SK-N-SH treated with all-trans-retinoic acid at 6 μM for 48 hours (cell line): ENCODE measurements around the gene CHRNA4.
A peak's percentile ranks its signal among the peaks of the same experiment; 100 is the strongest.

Source experiments
- ATAC-seq: fragments of 200-7000 bp; cut with Tn5 transposase; 3 replicates; pipeline ENCODE4 v1.9.1; 2020; ENCODE audit warnings: mild to moderate bottlenecking, moderate library complexity
- ARNTL ChIP-seq: fragments of 450-650 bp; formaldehyde crosslinking; IDR thresholded peaks from 2 replicates; pipeline ENCODE4 v1.5.0; 2020; ENCODE audit warnings: low read depth, mild to moderate bottlenecking, moderate library complexity, borderline replicate concordance
- BACH2 ChIP-seq: fragments of 250-450 bp; sonication (Bioruptor Pico); IDR thresholded peaks from 2 replicates; pipeline ENCODE4 v1.9.0; 2021; ENCODE audit warnings: mild to moderate bottlenecking, borderline replicate concordance
- CSRNP3 ChIP-seq: fragments of 250-450 bp; sonication (Bioruptor Pico); IDR thresholded peaks from 2 replicates; pipeline ENCODE4 v1.5.1; 2021; ENCODE audit warnings: mild to moderate bottlenecking, moderate library complexity
- ESRRG ChIP-seq: fragments of 250-450 bp; sonication (Bioruptor Pico); IDR thresholded peaks from 2 replicates; pipeline ENCODE4 v1.6.1; 2021; ENCODE audit warnings: mild to moderate bottlenecking
- GLIS3 ChIP-seq: fragments of 250-450 bp; sonication (Bioruptor Pico); IDR thresholded peaks from 2 replicates; pipeline ENCODE4 v1.5.0; 2020; ENCODE audit warnings: mild to moderate bottlenecking, moderate library complexity
- ISL1 ChIP-seq: fragments of 250-450 bp; sonication (Bioruptor Pico); IDR thresholded peaks from 2 replicates; pipeline ENCODE4 v2.1.2; 2022; ENCODE audit warnings: mild to moderate bottlenecking, moderate library complexity
- OSR1 ChIP-seq: fragments of 250-450 bp; sonication (Bioruptor Pico); IDR thresholded peaks from 2 replicates; pipeline ENCODE4 v1.8.0; 2022; ENCODE audit warnings: moderate library complexity, mild to moderate bottlenecking, inconsistent platforms
- PPARA ChIP-seq: fragments of 250-450 bp; sonication (Bioruptor Pico); IDR thresholded peaks from 2 replicates; pipeline ENCODE4 v1.5.0; 2020; ENCODE audit warnings: mild to moderate bottlenecking, borderline replicate concordance
- RARB ChIP-seq: fragments of 250-450 bp; sonication (Bioruptor Pico); IDR thresholded peaks from 2 replicates; pipeline ENCODE4 v1.8.0; 2021; ENCODE audit warnings: mild to moderate bottlenecking, moderate library complexity
- SNAI2 ChIP-seq: fragments of 250-450 bp; sonication (Bioruptor Pico); IDR thresholded peaks from 2 replicates; pipeline ENCODE4 v1.5.0; 2020; ENCODE audit warnings: mild to moderate bottlenecking, moderate library complexity
- TCF4 ChIP-seq: fragments of 250-450 bp; sonication (Bioruptor Pico); IDR thresholded peaks from 2 replicates; pipeline ENCODE4 v1.8.0; 2021; ENCODE audit warnings: mild to moderate bottlenecking, moderate library complexity, borderline replicate concordance
- TOX ChIP-seq: fragments of 250-450 bp; sonication (Bioruptor Pico); IDR thresholded peaks from 2 replicates; pipeline ENCODE4 v1.8.0; 2021; ENCODE audit warnings: mild to moderate bottlenecking, moderate library complexity, borderline replicate concordance
- ZC3H10 ChIP-seq: fragments of 250-450 bp; sonication (Bioruptor Pico); IDR thresholded peaks from 2 replicates; pipeline ENCODE4 v1.5.1; 2021; ENCODE audit warnings: mild to moderate bottlenecking, moderate library complexity
- ZFP3 ChIP-seq: fragments of 250-450 bp; sonication (Bioruptor Pico); IDR thresholded peaks from 2 replicates; pipeline ENCODE4 v1.5.0; 2020; ENCODE audit warnings: mild to moderate bottlenecking, moderate library complexity
- ZFP30 ChIP-seq: fragments of 450-650 bp; formaldehyde crosslinking; IDR thresholded peaks from 2 replicates; pipeline ENCODE4 v1.5.0; 2022; ENCODE audit warnings: mild to moderate bottlenecking, moderate library complexity
- ZNF565 ChIP-seq: fragments of 450-650 bp; formaldehyde crosslinking; conservative IDR thresholded peaks from 2 replicates; pipeline ENCODE4 v1.5.0; 2020; ENCODE audit warnings: low read depth, mild to moderate bottlenecking, moderate library complexity
- ZNF70 ChIP-seq: fragments of 450-650 bp; formaldehyde crosslinking; IDR thresholded peaks from 2 replicates; pipeline ENCODE4 v1.5.0; 2020; ENCODE audit warnings: mild to moderate bottlenecking, moderate library complexity
- ZNF8 ChIP-seq: fragments of 450-650 bp; formaldehyde crosslinking; IDR thresholded peaks from 2 replicates; pipeline ENCODE4 v1.5.0; 2020; ENCODE audit warnings: mild to moderate bottlenecking, moderate library complexity
- TF ChIP-seq, protein P1 (sequence below): fragments of 250-450 bp; sonication (Bioruptor Pico); IDR thresholded peaks from 2 replicates; pipeline ENCODE4 v1.5.1; 2020; ENCODE audit warnings: low read depth, mild to moderate bottlenecking, moderate library complexity
- TF ChIP-seq, protein P2 (sequence below): fragments of 250-450 bp; sonication (Bioruptor Pico); IDR thresholded peaks from 2 replicates; pipeline ENCODE4 v1.8.0; 2020; ENCODE audit warnings: mild to moderate bottlenecking, moderate library complexity, borderline replicate concordance

Gene CHRNA4

DNA sequence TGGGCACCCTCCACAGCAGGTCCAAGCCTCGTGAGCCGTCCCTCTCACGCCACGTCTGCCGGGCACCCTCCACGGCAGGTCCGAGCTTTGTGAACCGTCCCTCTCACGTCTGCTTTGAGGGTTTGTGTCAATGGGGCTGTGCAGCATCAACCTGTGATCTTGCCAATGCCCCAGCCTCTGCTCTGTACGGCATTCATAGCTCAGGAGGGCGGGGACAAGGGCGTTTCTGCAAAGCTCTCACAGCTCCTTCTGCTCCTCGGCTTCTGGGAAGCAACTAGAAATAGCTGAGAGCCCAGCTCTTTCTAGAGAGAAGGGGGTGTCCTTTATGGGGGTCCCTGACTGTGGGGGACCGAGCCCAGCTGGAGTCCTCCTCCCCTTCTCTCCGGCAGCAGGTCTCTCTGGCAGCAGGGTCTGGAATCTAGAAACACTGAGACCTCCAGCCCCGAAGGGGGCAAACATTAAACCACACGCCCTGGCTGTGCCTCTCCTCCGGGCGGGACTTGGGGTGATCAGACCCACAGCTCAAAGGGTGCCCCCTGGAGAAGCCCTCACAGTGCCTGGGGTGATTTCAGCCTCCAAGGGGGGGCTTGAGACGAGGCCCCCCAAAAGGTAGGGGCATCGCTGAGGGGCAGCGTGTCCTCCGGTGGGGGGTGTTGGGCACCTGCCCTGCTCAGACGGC is 41.2 kb upstream of the CHRNA4 start:
- TF ChIP-seq ZNF565 (no peak), ZNF70 (CRISPR knock-in tag) (no peak), BACH2 (CRISPR knock-in tag) (no peak), ZFP3 (CRISPR knock-in tag) (no peak), SNAI2 (CRISPR knock-in tag) (no peak), CSRNP3 (CRISPR knock-in tag) (no peak), ZFP30 (CRISPR knock-in tag) (no peak), TCF4 (CRISPR knock-in tag) (no peak), ARNTL (CRISPR knock-in tag) (no peak)
- TF ChIP-seq, protein P1, sequence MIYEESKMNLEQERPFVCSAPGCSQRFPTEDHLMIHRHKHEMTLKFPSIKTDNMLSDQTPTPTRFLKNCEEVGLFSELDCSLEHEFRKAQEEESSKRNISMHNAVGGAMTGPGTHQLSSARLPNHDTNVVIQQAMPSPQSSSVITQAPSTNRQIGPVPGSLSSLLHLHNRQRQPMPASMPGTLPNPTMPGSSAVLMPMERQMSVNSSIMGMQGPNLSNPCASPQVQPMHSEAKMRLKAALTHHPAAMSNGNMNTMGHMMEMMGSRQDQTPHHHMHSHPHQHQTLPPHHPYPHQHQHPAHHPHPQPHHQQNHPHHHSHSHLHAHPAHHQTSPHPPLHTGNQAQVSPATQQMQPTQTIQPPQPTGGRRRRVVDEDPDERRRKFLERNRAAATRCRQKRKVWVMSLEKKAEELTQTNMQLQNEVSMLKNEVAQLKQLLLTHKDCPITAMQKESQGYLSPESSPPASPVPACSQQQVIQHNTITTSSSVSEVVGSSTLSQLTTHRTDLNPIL (CRISPR knock-in tag), result no peak
- TF ChIP-seq, protein P2, sequence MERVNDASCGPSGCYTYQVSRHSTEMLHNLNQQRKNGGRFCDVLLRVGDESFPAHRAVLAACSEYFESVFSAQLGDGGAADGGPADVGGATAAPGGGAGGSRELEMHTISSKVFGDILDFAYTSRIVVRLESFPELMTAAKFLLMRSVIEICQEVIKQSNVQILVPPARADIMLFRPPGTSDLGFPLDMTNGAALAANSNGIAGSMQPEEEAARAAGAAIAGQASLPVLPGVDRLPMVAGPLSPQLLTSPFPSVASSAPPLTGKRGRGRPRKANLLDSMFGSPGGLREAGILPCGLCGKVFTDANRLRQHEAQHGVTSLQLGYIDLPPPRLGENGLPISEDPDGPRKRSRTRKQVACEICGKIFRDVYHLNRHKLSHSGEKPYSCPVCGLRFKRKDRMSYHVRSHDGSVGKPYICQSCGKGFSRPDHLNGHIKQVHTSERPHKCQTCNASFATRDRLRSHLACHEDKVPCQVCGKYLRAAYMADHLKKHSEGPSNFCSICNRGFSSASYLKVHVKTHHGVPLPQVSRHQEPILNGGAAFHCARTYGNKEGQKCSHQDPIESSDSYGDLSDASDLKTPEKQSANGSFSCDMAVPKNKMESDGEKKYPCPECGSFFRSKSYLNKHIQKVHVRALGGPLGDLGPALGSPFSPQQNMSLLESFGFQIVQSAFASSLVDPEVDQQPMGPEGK (CRISPR knock-in tag), result no peak
- no peak for ATAC-seq

DNA sequence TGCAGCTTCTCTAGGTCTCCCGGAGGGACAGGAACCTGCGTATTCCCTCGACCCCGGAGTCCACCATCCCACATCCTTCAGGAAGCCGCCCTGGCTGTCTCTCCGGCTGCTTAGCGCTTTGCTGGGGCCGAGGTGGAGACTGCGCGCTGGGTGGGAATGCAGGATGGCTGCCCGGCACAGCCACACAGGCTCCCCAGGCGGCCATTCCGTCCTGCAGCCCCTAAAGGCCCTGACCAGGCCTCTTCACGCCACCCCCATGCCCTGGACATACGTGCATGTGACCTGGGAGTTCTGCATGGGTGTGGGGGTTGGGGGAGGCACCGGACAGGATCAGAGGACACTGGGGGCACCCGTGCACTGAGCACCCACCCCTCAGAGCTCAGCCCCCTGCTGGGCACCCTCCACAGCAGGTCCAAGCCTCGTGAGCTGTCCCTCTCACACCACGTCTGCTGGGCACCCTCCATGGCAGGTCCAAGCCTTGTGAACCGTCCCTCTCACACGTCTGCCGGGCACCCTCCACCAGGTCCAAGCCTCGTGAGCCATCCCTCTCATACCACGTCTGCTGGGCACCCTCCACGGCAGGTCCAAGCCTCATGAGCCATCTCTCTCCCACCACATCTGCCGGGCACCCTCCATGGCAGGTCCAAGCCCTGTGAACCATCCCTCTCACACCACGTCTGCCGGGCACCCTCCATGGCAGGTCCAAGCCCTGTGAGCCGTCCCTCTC is 40.4 kb upstream of the CHRNA4 start:
- TF ChIP-seq ESRRG, result no peak
- TF ChIP-seq CSRNP3 (CRISPR knock-in tag), result no peak
- TF ChIP-seq OSR1 (CRISPR knock-in tag), result no peak
- no peak for TF ChIP-seq GLIS3 (CRISPR knock-in tag)
- TF ChIP-seq, protein P2 (CRISPR knock-in tag), result no peak
- TF ChIP-seq ARNTL (CRISPR knock-in tag), result no peak
- no peak for TF ChIP-seq SNAI2 (CRISPR knock-in tag)
- TF ChIP-seq ZNF8 (CRISPR knock-in tag), result no peak
- TF ChIP-seq ZC3H10 (CRISPR knock-in tag), result no peak
- TF ChIP-seq ZFP3 (CRISPR knock-in tag), result no peak
- TF ChIP-seq ZFP30 (CRISPR knock-in tag), result no peak
- no peak for ATAC-seq

DNA sequence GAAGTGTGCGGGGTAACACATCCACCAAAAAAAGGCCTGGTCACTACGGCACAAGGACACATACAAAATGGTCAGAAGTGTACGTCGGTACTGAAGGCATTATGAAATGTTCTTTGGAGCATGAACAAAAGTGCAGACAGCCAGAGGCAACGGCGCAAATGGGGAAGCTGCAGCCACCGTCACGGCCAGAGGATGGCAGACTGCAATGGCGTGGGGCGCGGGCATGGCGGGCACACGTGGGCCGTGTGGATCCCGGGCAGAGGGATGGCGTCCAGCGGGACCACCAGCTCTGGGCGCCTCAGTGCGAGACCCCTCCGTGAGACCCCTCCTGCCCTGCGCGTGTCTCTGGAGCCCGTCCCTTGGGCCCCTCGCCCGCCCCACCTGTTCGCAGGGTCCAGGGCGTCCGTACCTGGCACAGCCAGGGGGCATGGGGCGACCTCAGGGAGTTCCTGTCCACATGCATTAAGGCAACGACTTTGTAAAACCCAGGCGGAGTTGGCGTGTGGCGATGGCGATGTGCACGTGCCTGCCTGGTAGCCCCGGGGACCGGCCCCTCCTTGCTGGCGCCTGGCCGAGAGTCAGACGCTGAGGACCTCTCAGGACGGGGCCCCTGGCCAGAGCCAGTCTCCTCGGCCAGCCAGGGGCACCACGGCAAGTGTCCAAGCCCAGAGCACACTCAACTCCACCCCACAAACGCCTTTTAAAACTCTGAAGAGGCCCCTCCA is 39.5 kb upstream of the CHRNA4 start:
- ATAC-seq, result peak; percentile 33; the same call in 2 of the 3 replicates
- TF ChIP-seq ZNF565 (no peak), ZNF70 (CRISPR knock-in tag) (no peak), ISL1 (CRISPR knock-in tag) (no peak), PPARA (CRISPR knock-in tag) (no peak), SNAI2 (CRISPR knock-in tag) (no peak), TOX (no peak), ZFP30 (CRISPR knock-in tag) (no peak), OSR1 (CRISPR knock-in tag) (no peak), RARB (CRISPR knock-in tag) (no peak), ZC3H10 (CRISPR knock-in tag) (no peak), GLIS3 (CRISPR knock-in tag) (no peak), ARNTL (CRISPR knock-in tag) (no peak), TCF4 (CRISPR knock-in tag) (no peak), ESRRG (no peak), ZNF8 (CRISPR knock-in tag) (no peak)
- TF ChIP-seq, protein P2 (CRISPR knock-in tag), result no peak
